ENCODE results near the gene CASZ1.

DNA sequence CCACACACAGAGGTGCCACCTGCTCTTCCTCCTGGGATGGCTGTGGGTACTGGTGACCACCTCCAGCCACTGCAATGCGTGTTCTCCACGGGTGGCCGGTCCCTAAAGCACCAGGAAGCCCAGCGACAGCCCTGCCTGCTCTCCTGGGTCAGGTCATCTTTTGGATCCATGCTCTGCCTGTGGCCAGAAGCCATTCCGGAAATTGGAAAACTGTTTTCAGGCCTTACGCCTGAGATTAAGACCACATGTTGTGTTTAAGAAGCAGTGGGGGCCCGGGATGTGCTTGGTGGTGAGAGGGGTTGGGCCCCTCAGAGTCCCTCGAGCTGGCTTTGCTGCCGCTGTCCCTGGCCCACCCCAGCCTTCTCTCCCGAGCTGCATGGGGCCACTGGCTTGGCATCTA, 170.9 kb downstream of the CASZ1 start:
- no peak for TF ChIP-seq CTCF (conservative IDR thresholded peaks at IDR 0.05)
- no peak for TF ChIP-seq EZH2 (IDR thresholded peaks at IDR 0.05; ENCODE audit: low read depth)

Measured in PC-9 (cell line).